ENCODE measurements around the gene ZFHX2. TPM values are rescaled to one million over a fixed set of nuclear protein-coding genes. Genes with fewer than 3 reads are reported as not detected.
A peak's percentile ranks its signal among the peaks of the same experiment; 100 is the strongest.

Gene ZFHX2
- total and polyA plus RNA-seq, 2 of the 13 experiments (the other 11 are each of a cell fraction or from before 2014, with no cell fraction given): 0.17 to 0.44 TPM

GRCh38 chr14:23580152-23580926 is 28.8 kb upstream of the ZFHX2 start (continued):
- TF ChIP-seq AGO2 (optimal IDR thresholded peaks at IDR 0.05; ENCODE audit: low read depth, low read length) (peak; percentile 73), SIN3B (IDR thresholded peaks at IDR 0.05; ENCODE audit: low read length) (no peak), ZBTB38 (CRISPR knock-in tag; IDR thresholded peaks at IDR 0.05) (peak; percentile 91), ETV6 (CRISPR knock-in tag; conservative IDR thresholded peaks at IDR 0.05) (no peak), ZNF17 (CRISPR knock-in tag; IDR thresholded peaks at IDR 0.05) (no peak), SALL1 (CRISPR knock-in tag; IDR thresholded peaks at IDR 0.05) (no peak), TARDBP (CRISPR knock-in tag; IDR thresholded peaks at IDR 0.05) (peak; percentile 30; the same call in 1 of the 2 replicates), KAT2B (IDR thresholded peaks at IDR 0.05; ENCODE audit: borderline replicate concordance, low read depth, low read length) (no peak), NFIC (IDR thresholded peaks at IDR 0.05; ENCODE audit: low read length) (no peak), PLRG1 (conservative IDR thresholded peaks at IDR 0.05) (no peak), KAT8 (CRISPR knock-in tag; IDR thresholded peaks at IDR 0.05) (no peak), ZNF225 (CRISPR knock-in tag; IDR thresholded peaks at IDR 0.05) (peak; percentile 42; the same call in 1 of the 2 replicates), MYPOP (CRISPR knock-in tag; IDR thresholded peaks at IDR 0.05) (no peak), SETDB1 (CRISPR knock-in tag; IDR thresholded peaks at IDR 0.05; ENCODE audit: borderline replicate concordance) (no peak), ADNP (CRISPR knock-in tag; IDR thresholded peaks at IDR 0.05) (no peak), HOXA3 (CRISPR knock-in tag; IDR thresholded peaks at IDR 0.05) (peak; percentile 46; the same call in 1 of the 2 replicates), DMAP1 (CRISPR knock-in tag; IDR thresholded peaks at IDR 0.05) (no peak), RFXAP (CRISPR knock-in tag; IDR thresholded peaks at IDR 0.05; ENCODE audit: borderline replicate concordance) (no peak), PCBP2 (optimal IDR thresholded peaks at IDR 0.05; ENCODE audit: low read depth, low read length, poor library complexity, severe bottlenecking) (peak; percentile 86), ZNF652 (CRISPR knock-in tag; IDR thresholded peaks at IDR 0.05; ENCODE audit: borderline replicate concordance, low read depth) (no peak), MTA1 (CRISPR knock-in tag; IDR thresholded peaks at IDR 0.05; ENCODE audit: borderline replicate concordance) (peak; percentile 78; the same call in 1 of the 2 replicates), TBL1XR1 (IDR thresholded peaks at IDR 0.05; ENCODE audit: borderline replicate concordance, low read length, partially characterized antibody) (no peak), POLR2A (IDR thresholded peaks at IDR 0.05; ENCODE audit: insufficient read depth in 1 of 2, low read depth in 2 of 2, low read length in 2 of 2) (peak in 1 of 2 experiments; percentile 41; a peak in 2 of 4 replicates), MXI1 (IDR thresholded peaks at IDR 0.05; ENCODE audit: borderline replicate concordance, low read depth, low read length) (no peak), HES4 (CRISPR knock-in tag; IDR thresholded peaks at IDR 0.05; ENCODE audit: borderline replicate concordance) (no peak), ZSCAN12 (CRISPR knock-in tag; IDR thresholded peaks at IDR 0.05) (no peak), ZBTB20 (CRISPR knock-in tag; IDR thresholded peaks at IDR 0.05; ENCODE audit: borderline replicate concordance, low read depth) (no peak), TCF12 (IDR thresholded peaks at IDR 0.05) (no peak), TCF12 (CRISPR knock-in tag; IDR thresholded peaks at IDR 0.05) (no peak), STAT5B (CRISPR knock-in tag; IDR thresholded peaks at IDR 0.05) (no peak), THYN1 (CRISPR knock-in tag; IDR thresholded peaks at IDR 0.05; ENCODE audit: borderline replicate concordance, low read depth) (no peak), ZNF343 (CRISPR knock-in tag; IDR thresholded peaks at IDR 0.05) (no peak), ZNF451 (CRISPR knock-in tag; IDR thresholded peaks at IDR 0.05) (no peak), TOE1 (CRISPR knock-in tag; IDR thresholded peaks at IDR 0.05) (no peak), KLF9 (CRISPR knock-in tag; IDR thresholded peaks at IDR 0.05; ENCODE audit: low read depth) (no peak), CBFB (CRISPR knock-in tag; IDR thresholded peaks at IDR 0.05) (no peak)

Measured in HepG2 (cell line).